NCI-H748 (cell line): ENCODE measurements around the gene ASNS.

Experiments used
- DNase-seq: peaks from one replicate; lab custom pipeline; 2025; ENCODE audit not compliant: unreplicated experiment; lab: John Stamatoyannopoulos, UW

Gene ASNS

GRCh38 chr7:97842772-97843345 lies 29.3 kb downstream of the ASNS start:
- DNase-seq: no peak

GRCh38 chr7:97842006-97842405 lies 30.2 kb downstream of the ASNS start:
- no peak for DNase-seq

GRCh38 chr7:97835296-97836138 lies 36.7 kb downstream of the ASNS start:
- peak; percentile 80 for DNase-seq

GRCh38 chr7:97819161-97819560 lies 53.0 kb downstream of the ASNS start:
- DNase-seq: peak; percentile 75

GRCh38 chr7:97818066-97818663 lies 54.0 kb downstream of the ASNS start:
- DNase-seq: peak; percentile 26
